Fibroblast of lung (primary cell): ENCODE measurements around the gene RIPOR3.

Experiments
- EZH2 ChIP-seq: IDR thresholded peaks from 2 replicates; pipeline ENCODE4 v1.5.1; 2012; ENCODE audit warnings: low read length, control low read depth, mild to moderate bottlenecking; ENCODE audit errors: missing control alignments
- TF ChIP-seq, protein P1 (sequence below), 2 donors: IDR thresholded peaks in 1 of 2; conservative IDR thresholded peaks in 1 of 2; 1 replicate in 1 of 2; 2 replicates in 1 of 2; pipeline ENCODE4 v1.5.1; 2011 to 2012; ENCODE audit warnings: low read length in 2 of 2, control low read depth in 1 of 2, inconsistent platforms in 1 of 2, low read depth in 1 of 2, mild to moderate bottlenecking in 1 of 2

DNA sequence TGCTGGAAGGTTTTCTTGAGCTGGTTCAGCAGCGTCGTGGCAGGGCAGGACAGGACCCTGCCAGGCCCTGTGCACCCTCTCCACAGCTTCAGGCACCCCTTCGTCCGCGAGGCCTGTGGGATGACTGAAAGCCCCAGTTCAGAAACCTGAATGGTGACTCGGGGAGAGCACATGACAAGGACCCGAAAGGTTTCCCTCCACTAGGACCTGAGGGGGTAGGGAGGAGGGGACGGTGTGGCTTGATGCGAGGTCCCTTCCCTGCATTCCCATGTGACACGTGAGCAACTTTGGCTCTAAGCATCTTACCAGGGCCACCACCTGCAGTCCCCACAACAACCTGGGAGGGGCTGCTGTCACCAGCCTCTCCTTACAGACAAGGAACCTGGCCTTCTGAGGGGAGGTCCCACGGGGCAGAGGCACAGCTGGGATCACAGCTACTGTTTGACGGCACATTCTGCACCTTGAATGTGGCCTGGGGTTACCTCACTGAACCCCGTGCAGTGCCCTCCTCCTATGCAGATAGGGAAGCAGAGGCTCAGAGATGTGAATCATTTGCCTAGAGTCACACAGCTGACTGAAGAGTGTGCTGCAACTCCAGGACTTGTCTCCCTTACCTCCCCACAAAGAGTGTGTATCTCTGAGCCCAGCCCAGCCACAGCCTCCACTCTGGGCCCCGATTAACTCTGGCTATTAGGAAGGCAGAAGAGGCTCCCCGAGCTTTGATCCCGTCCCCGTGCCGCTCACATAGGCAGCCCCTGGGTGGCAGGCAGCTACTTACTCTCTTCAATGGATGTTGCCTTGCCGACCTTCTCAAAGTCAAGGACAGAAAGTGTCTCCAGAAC lies 96.5 kb downstream of the RIPOR3 start:
- TF ChIP-seq, protein P1, sequence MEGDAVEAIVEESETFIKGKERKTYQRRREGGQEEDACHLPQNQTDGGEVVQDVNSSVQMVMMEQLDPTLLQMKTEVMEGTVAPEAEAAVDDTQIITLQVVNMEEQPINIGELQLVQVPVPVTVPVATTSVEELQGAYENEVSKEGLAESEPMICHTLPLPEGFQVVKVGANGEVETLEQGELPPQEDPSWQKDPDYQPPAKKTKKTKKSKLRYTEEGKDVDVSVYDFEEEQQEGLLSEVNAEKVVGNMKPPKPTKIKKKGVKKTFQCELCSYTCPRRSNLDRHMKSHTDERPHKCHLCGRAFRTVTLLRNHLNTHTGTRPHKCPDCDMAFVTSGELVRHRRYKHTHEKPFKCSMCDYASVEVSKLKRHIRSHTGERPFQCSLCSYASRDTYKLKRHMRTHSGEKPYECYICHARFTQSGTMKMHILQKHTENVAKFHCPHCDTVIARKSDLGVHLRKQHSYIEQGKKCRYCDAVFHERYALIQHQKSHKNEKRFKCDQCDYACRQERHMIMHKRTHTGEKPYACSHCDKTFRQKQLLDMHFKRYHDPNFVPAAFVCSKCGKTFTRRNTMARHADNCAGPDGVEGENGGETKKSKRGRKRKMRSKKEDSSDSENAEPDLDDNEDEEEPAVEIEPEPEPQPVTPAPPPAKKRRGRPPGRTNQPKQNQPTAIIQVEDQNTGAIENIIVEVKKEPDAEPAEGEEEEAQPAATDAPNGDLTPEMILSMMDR (conservative IDR thresholded peaks at IDR 0.05 in 1 of 2, IDR thresholded peaks at IDR 0.05 in 1 of 2; ENCODE audit: low read depth in 1 of 2, low read length in 2 of 2) = no peak
- TF ChIP-seq EZH2 = peak; percentile 46
